NCI-H345 treated with DMSO at 0.1 percent for 48 hours (cell line): ENCODE measurements around the gene OGFOD3.
"Not testable (repeated sequence)": the region's sequence is repeated elsewhere in the genome, so short reads cannot be mapped to it uniquely, and the experiment has no call there.

Experiments
- DNase-seq: peaks from one replicate; lab custom pipeline; 2025; ENCODE audit not compliant: unreplicated experiment; lab: John Stamatoyannopoulos, UW

OGFOD3 gene

GRCh38 chr17:82434216-82434565 lies 15.8 kb upstream of the OGFOD3 start:
- DNase-seq: no peak

GRCh38 chr17:82433560-82434215 lies 15.3 kb upstream of the OGFOD3 start:
- no peak for DNase-seq

GRCh38 chr17:82432017-82432416 lies 13.6 kb upstream of the OGFOD3 start:
- no peak for DNase-seq

- no peak for DNase-seq
Measured at GRCh38 chr17:82429824-82430223, 11.4 kb upstream of the OGFOD3 start.

DNA sequence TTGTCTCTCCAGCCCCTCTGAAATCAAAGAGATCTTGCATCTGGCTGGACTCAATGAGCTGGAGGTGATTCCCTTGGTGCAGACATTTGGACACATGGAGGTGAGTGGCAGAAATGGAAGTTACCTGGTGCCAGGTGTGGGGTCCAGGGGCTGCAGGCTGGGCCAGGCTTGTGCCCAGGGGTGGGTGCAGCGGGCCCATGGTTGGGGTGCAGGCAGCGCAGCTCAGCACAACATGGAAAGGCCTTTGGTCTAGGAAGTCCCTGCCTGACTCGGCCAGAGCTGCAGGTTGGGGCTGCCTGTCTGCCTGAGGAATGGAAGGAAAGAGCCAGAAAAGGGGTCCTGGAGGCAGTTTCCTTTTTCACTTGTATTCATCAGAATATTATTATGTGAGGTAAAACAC lies 10.2 kb upstream of the OGFOD3 start:
- no peak for DNase-seq

- no peak for DNase-seq
Measured at GRCh38 chr17:82424863-82425159, 6.4 kb upstream of the OGFOD3 start.

DNA sequence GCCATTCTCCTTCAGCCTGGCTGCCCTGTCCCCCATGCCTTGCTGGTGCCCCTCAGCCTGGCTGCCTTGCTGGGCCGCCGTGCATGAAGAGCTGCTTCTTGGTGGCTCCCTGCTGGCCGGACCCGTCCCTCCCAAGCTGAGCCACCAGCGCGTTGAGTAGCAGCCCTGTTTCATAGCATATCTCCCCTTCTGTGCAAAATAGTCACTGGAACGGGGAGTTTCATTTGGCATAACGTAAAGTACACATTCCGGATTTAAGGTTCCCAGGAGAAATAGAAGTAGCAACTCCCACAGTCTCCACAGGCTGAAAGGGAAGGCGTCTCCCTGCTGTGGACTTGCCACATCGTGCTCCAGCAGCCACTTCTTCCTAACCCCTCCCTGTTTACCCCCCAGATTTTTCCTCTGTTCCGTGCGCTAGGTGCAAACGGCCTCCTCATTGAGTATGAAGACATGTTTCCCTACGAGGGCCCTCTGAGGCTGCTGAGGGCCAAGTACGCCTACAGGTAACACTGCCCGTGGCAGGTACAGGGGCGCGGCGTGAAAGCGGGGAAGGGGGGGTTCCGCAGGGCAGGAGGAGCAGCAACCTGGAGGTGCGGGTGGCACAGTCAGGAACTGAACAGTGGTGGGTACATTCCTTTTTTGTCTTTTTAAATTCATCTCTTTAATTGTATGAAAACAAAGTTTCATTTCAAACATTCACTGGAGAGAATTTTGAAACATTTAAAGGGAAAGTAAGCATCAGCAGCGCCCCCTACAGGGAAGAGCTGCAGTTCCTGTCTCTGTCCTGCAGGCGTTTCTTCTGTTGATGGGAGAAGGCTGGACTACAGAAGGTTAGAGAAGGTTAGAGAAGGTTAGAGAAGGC lies 5.8 kb upstream of the OGFOD3 start:
- peak; percentile 32 for DNase-seq

- DNase-seq: no peak
Measured at GRCh38 chr17:82419540-82419939, 1.2 kb upstream of the OGFOD3 start.

GRCh38 chr17:82416771-82417170 lies 1.6 kb downstream of the OGFOD3 start:
- no peak for DNase-seq

DNA sequence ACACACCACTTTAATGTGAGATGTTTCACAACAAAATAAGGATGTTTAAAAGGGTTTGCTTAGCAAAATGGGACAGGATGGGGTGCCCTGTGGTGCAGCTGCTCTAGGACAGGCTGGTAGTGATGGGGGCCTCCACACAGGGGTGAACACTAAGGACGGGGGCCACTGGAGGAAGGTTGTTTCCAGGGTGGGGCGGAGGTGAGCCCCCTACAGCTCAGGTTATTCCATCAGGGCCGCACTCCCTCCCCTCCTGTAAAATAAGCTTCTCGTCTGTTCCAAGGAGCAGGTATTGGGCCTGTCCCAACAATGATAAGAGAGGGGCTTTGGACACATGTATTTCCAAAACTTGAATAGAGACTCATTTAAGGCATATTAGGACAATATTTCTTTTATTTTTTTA lies 2.1 kb downstream of the OGFOD3 start:
- DNase-seq: no peak

DNA sequence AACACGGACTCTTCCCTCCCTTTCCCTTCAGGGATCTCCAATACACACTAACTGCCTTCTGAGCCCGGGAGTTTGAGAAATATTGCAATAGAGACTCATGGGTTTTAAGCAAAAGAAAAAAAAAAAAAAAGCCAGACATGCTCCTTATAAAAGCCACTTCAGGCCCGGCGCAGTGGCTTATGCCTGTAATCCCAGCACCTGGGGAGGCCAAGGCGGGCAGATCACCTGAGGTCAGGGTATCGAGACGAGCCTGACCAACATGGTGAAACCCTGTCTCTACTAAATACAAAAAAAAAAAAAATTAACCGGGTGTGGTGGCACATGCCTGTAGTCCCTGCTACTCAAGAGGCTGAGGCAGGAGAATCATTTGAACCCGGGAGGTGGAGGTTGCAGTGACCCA lies 2.6 kb downstream of the OGFOD3 start:
- no peak for DNase-seq

GRCh38 chr17:82415336-82415735 lies 3.0 kb downstream of the OGFOD3 start:
- no peak for DNase-seq

GRCh38 chr17:82414548-82415281 lies 3.7 kb downstream of the OGFOD3 start:
- peak; percentile 30 for DNase-seq

GRCh38 chr17:82412535-82413520 lies 5.6 kb downstream of the OGFOD3 start:
- peak; percentile 44 for DNase-seq

DNA sequence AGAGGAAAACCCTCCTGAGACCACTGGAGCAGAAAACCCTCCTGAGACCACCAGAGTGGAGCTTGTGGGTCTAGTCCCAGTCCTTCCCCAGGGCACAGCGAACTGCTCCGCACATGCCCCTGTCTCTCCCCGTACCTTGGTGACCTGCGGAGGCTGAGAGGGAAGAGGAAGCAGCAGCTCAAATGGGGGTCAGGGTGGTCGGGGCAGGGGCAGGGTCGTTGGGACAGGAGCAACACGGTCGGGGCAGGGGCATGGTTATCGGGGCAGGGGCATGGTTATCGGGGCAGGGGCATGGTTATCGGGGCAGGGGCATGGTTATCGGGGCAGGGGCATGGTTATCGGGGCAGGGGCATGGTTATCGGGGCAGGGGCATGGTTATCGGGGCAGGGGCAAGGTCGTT lies 6.3 kb downstream of the OGFOD3 start:
- not testable (repeated sequence) for DNase-seq

DNA sequence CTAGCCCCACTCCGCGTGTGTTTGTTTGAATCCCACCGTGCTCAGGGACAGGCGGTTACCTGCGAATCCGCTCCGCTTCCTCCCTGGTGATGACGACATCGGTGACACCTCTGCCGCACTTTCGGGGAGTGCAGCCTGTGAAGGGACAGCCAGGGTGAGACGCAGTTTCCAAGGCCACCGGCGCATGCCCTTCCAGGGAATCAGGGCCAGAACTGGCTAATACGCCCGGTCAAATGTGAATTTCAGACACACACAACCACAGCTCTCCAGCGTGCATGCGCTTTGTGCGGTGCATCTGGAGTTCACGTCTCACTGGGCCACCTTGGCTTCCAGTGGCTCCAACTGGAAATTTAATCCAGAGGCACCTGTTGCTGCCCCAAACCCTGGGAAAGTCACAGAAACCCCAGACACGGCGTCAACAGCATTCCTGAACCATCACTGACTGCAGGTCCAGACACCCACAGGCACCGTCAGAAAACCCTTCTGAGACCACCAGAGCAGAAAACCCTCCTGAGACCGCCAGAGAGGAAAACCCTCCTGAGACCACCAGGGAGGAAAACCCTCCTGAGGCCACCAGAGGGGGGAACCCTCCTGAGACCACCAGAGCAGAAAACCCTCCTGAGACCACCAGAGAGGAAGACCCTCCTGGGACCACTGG lies 6.9 kb downstream of the OGFOD3 start:
- DNase-seq: no peak

DNA sequence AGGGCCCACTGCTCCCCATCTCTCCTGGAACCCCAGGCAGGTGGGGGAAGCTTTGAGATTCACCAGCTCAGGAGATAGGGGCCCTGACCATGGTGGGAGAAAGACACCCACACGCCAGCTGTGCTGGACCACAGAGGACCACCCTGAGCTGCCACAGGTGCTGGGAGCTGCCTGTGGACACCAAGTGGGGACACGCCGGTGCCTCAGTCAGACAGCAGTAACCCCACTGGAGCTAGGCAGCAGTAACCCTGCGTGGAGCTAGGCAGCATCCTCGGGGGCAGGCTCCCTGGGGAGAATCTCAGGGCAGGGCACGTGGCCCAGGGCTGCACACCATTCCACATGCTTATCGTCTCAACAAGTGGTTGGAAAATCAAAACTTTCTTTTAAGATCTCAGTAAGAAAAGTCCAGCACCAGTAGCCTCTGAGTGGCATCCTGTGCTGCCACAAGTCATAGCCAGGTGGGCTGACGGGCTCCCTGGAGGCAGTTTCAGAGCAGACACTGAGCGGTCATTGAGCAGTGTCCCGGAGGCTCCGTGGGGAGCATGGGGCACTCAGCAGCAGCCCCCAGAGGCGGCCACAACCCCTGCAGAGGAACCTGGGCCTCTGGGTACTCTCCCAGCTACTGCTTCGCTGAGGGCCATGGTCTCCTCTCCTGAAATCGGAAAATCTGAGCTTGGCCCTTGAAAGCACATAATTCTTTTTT lies 8.2 kb downstream of the OGFOD3 start:
- no peak for DNase-seq

DNA sequence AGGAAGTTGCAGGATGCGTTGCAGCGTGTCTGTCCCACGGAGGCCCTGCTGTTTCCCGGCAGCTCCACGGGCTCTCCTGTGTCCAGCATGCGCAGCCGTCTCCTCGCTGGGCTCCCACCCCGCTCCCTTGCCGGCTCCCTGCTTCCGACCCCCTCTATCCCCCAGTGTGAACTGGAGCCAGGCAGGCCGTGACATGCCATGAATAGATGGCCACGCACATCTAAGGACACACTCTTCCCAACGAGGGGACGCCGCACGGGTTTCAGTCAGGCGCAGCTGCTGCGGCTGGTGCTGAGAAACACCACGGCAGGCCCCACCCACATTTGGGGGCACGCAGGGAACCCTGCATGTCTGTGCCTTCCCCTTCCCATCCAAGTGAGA lies 9.5 kb downstream of the OGFOD3 start:
- no peak for DNase-seq

GRCh38 chr17:82408288-82408937 lies 10.0 kb downstream of the OGFOD3 start:
- DNase-seq: no peak
